NT2/D1 (cell line): ENCODE results near the gene HOXB8.

Source experiments
- SUZ12 ChIP-seq: IDR thresholded peaks from 2 replicates; pipeline ENCODE4 v1.6.1; 2011; ENCODE audit not compliant: insufficient read length, insufficient read depth; ENCODE audit errors: extremely low read depth
- YY1 ChIP-seq: IDR thresholded peaks from 2 replicates; pipeline ENCODE4 v1.6.1; 2011; ENCODE audit not compliant: insufficient read length, insufficient read depth
- ZNF274 ChIP-seq: IDR thresholded peaks from 2 replicates; pipeline ENCODE4 v1.6.1; 2011; ENCODE audit warnings: mild to moderate bottlenecking, low read depth, low read length

DNA sequence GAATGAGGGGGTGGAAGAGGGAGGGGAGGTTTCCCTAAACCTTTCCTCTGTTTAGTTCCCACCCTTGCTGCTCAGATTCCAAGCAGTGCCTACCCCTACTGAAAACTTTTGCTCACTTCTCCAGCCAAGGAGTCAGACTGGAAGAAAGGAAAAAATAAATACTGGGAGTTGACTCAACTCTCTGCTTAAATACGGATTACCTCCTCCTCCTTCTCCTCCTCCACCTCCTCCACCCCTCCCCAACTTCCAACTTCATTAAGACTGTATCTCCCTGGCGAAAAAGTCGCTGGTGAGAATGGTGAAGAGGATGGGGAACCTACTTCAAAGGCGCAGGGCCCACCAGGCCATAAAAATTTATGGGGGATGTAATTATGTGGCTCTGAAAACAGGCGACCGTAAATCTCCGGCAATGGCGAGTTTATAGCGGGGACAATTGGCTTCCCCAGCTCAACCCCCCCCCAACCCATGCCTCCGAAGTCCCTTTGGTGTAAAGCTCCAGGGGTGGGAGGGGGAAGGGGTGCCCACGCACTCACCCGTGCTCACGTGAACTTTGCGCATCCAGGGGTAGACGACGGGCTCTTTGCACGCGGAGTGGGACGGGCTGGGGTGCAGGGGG lies 37.7 kb downstream of the HOXB8 start:
- TF ChIP-seq ZNF274 (no peak), SUZ12 (peak; percentile 20), YY1 (no peak)
